HCT116 (cell line): ENCODE data around the gene RTN4. TPM values are rescaled to one million over a fixed set of nuclear protein-coding genes. Genes with fewer than 3 reads are reported as not detected.

Experiments
- ATAC-seq: fragments of 200-7000 bp; cut with Tn5 transposase; 2 replicates; pipeline ENCODE4 v1.9.1; 2020; ENCODE audit warnings: mild to moderate bottlenecking, moderate library complexity
- BruUV-seq: library from RNA; stranded (reverse); fragments of 400-500 nt; replicated peaks from 2 replicates; lab custom pipeline; 2021; lab: Mats Ljungman, UMichigan
- CTCF ChIA-PET: fragments of 300-600 bp; sonication (Branson Sonifier 250); formaldehyde crosslinking; loops from one replicate; lab custom pipeline; 2021; ENCODE audit warnings: antibody characterized with exemption; lab: Charles Lee
- POLR2A ChIA-PET: fragments of 300-600, 350-600 bp; sonication (Branson Sonifier 250); formaldehyde crosslinking; loops from one replicate; lab custom pipeline; 2021; ENCODE audit warnings: antibody characterized with exemption; lab: Charles Lee
- RAD21 ChIA-PET, 2 experiments: fragments of 300-600 bp; sonication (Branson Sonifier 250); formaldehyde crosslinking; loops; one replicate each; lab custom pipeline; 2023; ENCODE audit warnings: low total read pairs in 2 of 2; ENCODE audit not compliant: uncharacterized antibody in 2 of 2, unreplicated experiment in 2 of 2, low non-redundant PET in 1 of 2; lab: Charles Lee
- DNase-seq: peaks from one replicate; pipeline ENCODE4 v3.0.0-alpha.2; 2010; ENCODE audit warnings: low read depth, low spot score
- H2AFZ ChIP-seq: fragments of 200-600 bp; shearing (Covaris generic), sonication (generic); 2 replicates; pipeline ENCODE4 v1.6.1; 2017; ENCODE audit warnings: low read depth, mixed run types, mixed read lengths, antibody characterized with exemption, low read length; ENCODE audit not compliant: poor library complexity, severe bottlenecking
- H3K27ac ChIP-seq: 2 replicates; pipeline ENCODE4 v1.5.1; 2012; ENCODE audit warnings: low read depth, low read length
- H3K27me3 ChIP-seq: fragments of 200-600 bp; sonication (generic); 2 replicates; pipeline ENCODE4 v1.6.1; 2016; ENCODE audit warnings: mixed run types, low read length, mixed read lengths; ENCODE audit not compliant: insufficient read depth
- H3K36me3 ChIP-seq, 2 experiments: fragments of 200-500 bp in 1 of 2; fragments of 200-600 bp in 1 of 2; sonication (Bioruptor generic) in 1 of 2; sonication (generic) in 1 of 2; 2 replicates each; pipeline versions ENCODE4 v1.5.1 to v1.6.1; 2014 to 2016; ENCODE audit warnings: low read length in 2 of 2, inconsistent platforms in 1 of 2, mixed read lengths in 1 of 2, mixed run types in 1 of 2; ENCODE audit not compliant: insufficient read depth in 2 of 2, control insufficient read depth in 1 of 2
- H3K4me1 ChIP-seq, 2 experiments: fragments of 200-600 bp in 1 of 2; sonication (generic) in 1 of 2; 2 replicates each; pipeline versions ENCODE4 v1.5.1 to v1.6.1; 2012 to 2017; ENCODE audit warnings: low read length in 2 of 2, inconsistent platforms in 1 of 2, mild to moderate bottlenecking in 1 of 2, mixed read lengths in 1 of 2, mixed run types in 1 of 2, moderate library complexity in 1 of 2; ENCODE audit not compliant: insufficient read depth in 2 of 2, control insufficient read depth in 1 of 2
- H3K4me2 ChIP-seq: fragments of 200-600 bp; sonication (generic); 2 replicates; pipeline ENCODE4 v1.6.1; 2017; ENCODE audit warnings: mixed run types, low read length, mixed read lengths
- H3K4me3 ChIP-seq, 2 experiments: fragments of 200-600 bp in 1 of 2; sonication (generic) in 1 of 2; replicated peaks in 1 of 2; 2 replicates each; pipeline ENCODE4 v1.5.1; 2011 to 2016; ENCODE audit warnings: low read length in 2 of 2, control low read depth in 1 of 2, low read depth in 1 of 2, mild to moderate bottlenecking in 1 of 2, mixed read lengths in 1 of 2, mixed run types in 1 of 2
- H3K79me2 ChIP-seq: fragments of 200-600 bp; sonication (generic); 2 replicates; pipeline ENCODE4 v1.6.1; 2017; ENCODE audit warnings: mild to moderate bottlenecking, mixed run types, low read length, moderate library complexity, mixed read lengths; ENCODE audit not compliant: insufficient read depth
- H3K9ac ChIP-seq: fragments of 200-600 bp; sonication (generic); 2 replicates; pipeline ENCODE4 v1.6.1; 2016; ENCODE audit warnings: low read length, mixed read lengths
- H3K9me2 ChIP-seq: fragments of 200-600 bp; sonication (generic), shearing (Covaris generic); 2 replicates; pipeline ENCODE4 v1.6.1; 2017; ENCODE audit warnings: mixed run types, mild to moderate bottlenecking, moderate library complexity; ENCODE audit not compliant: insufficient read depth
- H3K9me3 ChIP-seq, 2 experiments: fragments of 200-500 bp in 1 of 2; fragments of 200-600 bp in 1 of 2; sonication (Bioruptor generic) in 1 of 2; sonication (generic) in 1 of 2; 2 replicates each; pipeline ENCODE4 v1.6.1; 2014 to 2017; ENCODE audit warnings: low read length in 2 of 2, mixed read lengths in 2 of 2, inconsistent platforms in 1 of 2, low read depth in 1 of 2, mild to moderate bottlenecking in 1 of 2, mixed run types in 1 of 2, moderate library complexity in 1 of 2; ENCODE audit not compliant: control insufficient read depth in 1 of 2, insufficient read depth in 1 of 2
- H4K20me1 ChIP-seq: fragments of 200-600 bp; sonication (generic), shearing (Covaris generic); 2 replicates; pipeline ENCODE4 v1.6.1; 2017; ENCODE audit warnings: mixed run types, mild to moderate bottlenecking, moderate library complexity; ENCODE audit not compliant: insufficient read depth
- CBX3 ChIP-seq: IDR thresholded peaks from 2 replicates; pipeline ENCODE4 v1.6.1; 2012; ENCODE audit warnings: low read depth
- EGR1 ChIP-seq: IDR thresholded peaks from 2 replicates; pipeline ENCODE4 v1.6.1; 2012; ENCODE audit warnings: low read depth
- EZH2 ChIP-seq: fragments of 200-600 bp; sonication (generic); IDR thresholded peaks from 2 replicates; pipeline ENCODE4 v1.6.1; 2017; ENCODE audit warnings: antibody characterized with exemption, mixed run types
- EZH2phosphoT487 ChIP-seq: fragments of 200-600 bp; IDR thresholded peaks from 2 replicates; pipeline ENCODE4 v1.6.1; 2018; ENCODE audit warnings: antibody characterized with exemption, borderline replicate concordance
- FOSL1 ChIP-seq: IDR thresholded peaks from 2 replicates; pipeline ENCODE4 v1.6.1; 2012; ENCODE audit warnings: low read depth
- JUND ChIP-seq: IDR thresholded peaks from 2 replicates; pipeline ENCODE4 v1.6.1; 2012
- POLR2A ChIP-seq: IDR thresholded peaks from 2 replicates; pipeline ENCODE4 v1.7.0; 2011; ENCODE audit warnings: borderline replicate concordance; ENCODE audit not compliant: insufficient read depth, insufficient read length; ENCODE audit errors: extremely low read depth
- RAD21 ChIP-seq: IDR thresholded peaks from 2 replicates; pipeline ENCODE4 v1.6.1; 2012; ENCODE audit warnings: low read depth, mild to moderate bottlenecking
- SIN3A ChIP-seq: IDR thresholded peaks from 2 replicates; pipeline ENCODE4 v1.6.1; 2012; ENCODE audit warnings: low read depth
- SP1 ChIP-seq: IDR thresholded peaks from 2 replicates; pipeline ENCODE4 v1.6.1; 2012; ENCODE audit warnings: low read depth
- SRF ChIP-seq: IDR thresholded peaks from 2 replicates; pipeline ENCODE4 v1.6.1; 2012; ENCODE audit warnings: low read depth
- TCF7L2 ChIP-seq: IDR thresholded peaks from 2 replicates; pipeline ENCODE4 v1.7.0; 2011; ENCODE audit warnings: borderline replicate concordance, inconsistent platforms; ENCODE audit not compliant: insufficient read depth, insufficient read length; ENCODE audit errors: extremely low read depth
- YY1 ChIP-seq: IDR thresholded peaks from 2 replicates; pipeline ENCODE4 v1.6.1; 2011; ENCODE audit warnings: low read length, low read depth, moderate library complexity, mild to moderate bottlenecking; ENCODE audit not compliant: insufficient replicate concordance; ENCODE audit errors: extremely low read depth
- ZFX ChIP-seq: fragments of 450-650 bp; IDR thresholded peaks from 2 replicates; pipeline ENCODE4 v1.6.1; 2017
- ZNF274 ChIP-seq: fragments of 200-500 bp; sonication (Bioruptor generic); IDR thresholded peaks from 2 replicates; pipeline ENCODE4 v1.6.1; 2014; ENCODE audit warnings: mild to moderate bottlenecking, low read depth, low read length, inconsistent platforms
- intact Hi-C: fragments of 100-400 bp; cut with micrococcal nuclease; formaldehyde crosslinking; loops from 2 replicates; pipeline ENCODE4 v1.10.0; 2022
- total RNA-seq: library from RNA; stranded (reverse); gene quantifications from one replicate; pipeline ENCODE4 v1.2.1, GENCODE V29; 2021; ENCODE audit not compliant: unreplicated experiment
- TF ChIP-seq, protein P1 (sequence below): IDR thresholded peaks from 2 replicates; pipeline ENCODE4 v1.6.1; 2012; ENCODE audit warnings: low read depth
- TF ChIP-seq, protein P2 (sequence below), 3 experiments: fragments of 200-600 bp in 1 of 3; sonication (generic) in 1 of 3; IDR thresholded peaks in 2 of 3; conservative IDR thresholded peaks in 1 of 3; 2 replicates each; pipeline ENCODE4 v1.5.1; 2012 to 2017; ENCODE audit warnings: low read depth in 2 of 3, low read length in 2 of 3, antibody characterized with exemption in 1 of 3, borderline replicate concordance in 1 of 3, control low read depth in 1 of 3, mild to moderate bottlenecking in 1 of 3, mixed read lengths in 1 of 3, mixed run types in 1 of 3, moderate library complexity in 1 of 3; ENCODE audit not compliant: insufficient read depth in 1 of 3
- TF ChIP-seq, protein P3 (sequence below): IDR thresholded peaks from 2 replicates; pipeline ENCODE4 v1.6.1; 2012
- TF ChIP-seq, protein P4 (sequence below): IDR thresholded peaks from 2 replicates; pipeline ENCODE4 v1.6.1; 2011; ENCODE audit warnings: mild to moderate bottlenecking, low read length, moderate library complexity; ENCODE audit not compliant: insufficient replicate concordance; ENCODE audit errors: extremely low read depth
- TF ChIP-seq, protein P5 (sequence below): IDR thresholded peaks from 2 replicates; pipeline ENCODE4 v1.6.1; 2012

RTN4 gene
- total RNA-seq, 1 experiment from 2014 or later = 221 TPM

DNA sequence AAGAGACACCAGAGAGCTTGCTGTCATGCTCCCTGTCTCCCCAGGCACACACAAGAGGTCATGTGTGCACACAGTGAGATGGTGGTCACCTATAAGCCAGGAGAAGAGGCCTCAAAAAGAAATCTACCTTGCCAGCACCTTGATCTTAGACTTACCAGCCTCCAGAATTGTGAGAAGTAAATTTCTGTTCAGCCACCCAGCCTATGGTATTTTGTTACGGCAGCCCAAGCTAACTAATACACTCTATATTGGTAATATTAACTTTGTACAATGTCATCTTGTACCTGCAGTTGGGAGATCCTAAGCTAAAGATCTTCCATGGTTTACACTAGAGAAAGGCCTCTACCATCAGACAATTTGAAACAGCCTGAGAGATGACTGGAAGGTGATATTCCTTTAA lies 21.2 kb downstream of the RTN4 start:
- Histone ChIP-seq H3K36me3 (peaks cover 0 to 3% of the 10 kb centered on the region in 2 experiments; a peak in 1 of 4 replicates), H3K9me3 (no peaks in the 10 kb centered on the region), H3K79me2 (peaks cover 100% of the 10 kb centered on the region), H3K27ac (no peak overlapping the region), H3K4me2 (no peak overlapping the region), H2AFZ (no peak overlapping the region)
- BruUV-seq = no TSS peak
- intact Hi-C loops = no loop called here
- ATAC-seq = no peak
- ChIA-PET RAD21 (no interaction called here), CTCF (no interaction called here)
- TF ChIP-seq SP1 = no peak
- no peak for TF ChIP-seq TCF7L2
- TF ChIP-seq, protein P1, sequence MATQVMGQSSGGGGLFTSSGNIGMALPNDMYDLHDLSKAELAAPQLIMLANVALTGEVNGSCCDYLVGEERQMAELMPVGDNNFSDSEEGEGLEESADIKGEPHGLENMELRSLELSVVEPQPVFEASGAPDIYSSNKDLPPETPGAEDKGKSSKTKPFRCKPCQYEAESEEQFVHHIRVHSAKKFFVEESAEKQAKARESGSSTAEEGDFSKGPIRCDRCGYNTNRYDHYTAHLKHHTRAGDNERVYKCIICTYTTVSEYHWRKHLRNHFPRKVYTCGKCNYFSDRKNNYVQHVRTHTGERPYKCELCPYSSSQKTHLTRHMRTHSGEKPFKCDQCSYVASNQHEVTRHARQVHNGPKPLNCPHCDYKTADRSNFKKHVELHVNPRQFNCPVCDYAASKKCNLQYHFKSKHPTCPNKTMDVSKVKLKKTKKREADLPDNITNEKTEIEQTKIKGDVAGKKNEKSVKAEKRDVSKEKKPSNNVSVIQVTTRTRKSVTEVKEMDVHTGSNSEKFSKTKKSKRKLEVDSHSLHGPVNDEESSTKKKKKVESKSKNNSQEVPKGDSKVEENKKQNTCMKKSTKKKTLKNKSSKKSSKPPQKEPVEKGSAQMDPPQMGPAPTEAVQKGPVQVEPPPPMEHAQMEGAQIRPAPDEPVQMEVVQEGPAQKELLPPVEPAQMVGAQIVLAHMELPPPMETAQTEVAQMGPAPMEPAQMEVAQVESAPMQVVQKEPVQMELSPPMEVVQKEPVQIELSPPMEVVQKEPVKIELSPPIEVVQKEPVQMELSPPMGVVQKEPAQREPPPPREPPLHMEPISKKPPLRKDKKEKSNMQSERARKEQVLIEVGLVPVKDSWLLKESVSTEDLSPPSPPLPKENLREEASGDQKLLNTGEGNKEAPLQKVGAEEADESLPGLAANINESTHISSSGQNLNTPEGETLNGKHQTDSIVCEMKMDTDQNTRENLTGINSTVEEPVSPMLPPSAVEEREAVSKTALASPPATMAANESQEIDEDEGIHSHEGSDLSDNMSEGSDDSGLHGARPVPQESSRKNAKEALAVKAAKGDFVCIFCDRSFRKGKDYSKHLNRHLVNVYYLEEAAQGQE = no peak
- no peak for TF ChIP-seq RAD21
- no peak for TF ChIP-seq YY1
- no peak for TF ChIP-seq SIN3A
- TF ChIP-seq, protein P2, sequence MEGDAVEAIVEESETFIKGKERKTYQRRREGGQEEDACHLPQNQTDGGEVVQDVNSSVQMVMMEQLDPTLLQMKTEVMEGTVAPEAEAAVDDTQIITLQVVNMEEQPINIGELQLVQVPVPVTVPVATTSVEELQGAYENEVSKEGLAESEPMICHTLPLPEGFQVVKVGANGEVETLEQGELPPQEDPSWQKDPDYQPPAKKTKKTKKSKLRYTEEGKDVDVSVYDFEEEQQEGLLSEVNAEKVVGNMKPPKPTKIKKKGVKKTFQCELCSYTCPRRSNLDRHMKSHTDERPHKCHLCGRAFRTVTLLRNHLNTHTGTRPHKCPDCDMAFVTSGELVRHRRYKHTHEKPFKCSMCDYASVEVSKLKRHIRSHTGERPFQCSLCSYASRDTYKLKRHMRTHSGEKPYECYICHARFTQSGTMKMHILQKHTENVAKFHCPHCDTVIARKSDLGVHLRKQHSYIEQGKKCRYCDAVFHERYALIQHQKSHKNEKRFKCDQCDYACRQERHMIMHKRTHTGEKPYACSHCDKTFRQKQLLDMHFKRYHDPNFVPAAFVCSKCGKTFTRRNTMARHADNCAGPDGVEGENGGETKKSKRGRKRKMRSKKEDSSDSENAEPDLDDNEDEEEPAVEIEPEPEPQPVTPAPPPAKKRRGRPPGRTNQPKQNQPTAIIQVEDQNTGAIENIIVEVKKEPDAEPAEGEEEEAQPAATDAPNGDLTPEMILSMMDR (IDR thresholded peaks at IDR 0.05 in 2 of 3, conservative IDR thresholded peaks at IDR 0.05 in 1 of 3; ENCODE audit: borderline replicate concordance in 1 of 3, insufficient read depth in 1 of 3, low read depth in 2 of 3, low read length in 2 of 3) = no peak
- no peak for TF ChIP-seq EGR1
- no peak for TF ChIP-seq EZH2
- no peak for TF ChIP-seq JUND
- TF ChIP-seq FOSL1 = no peak
- TF ChIP-seq, protein P3, sequence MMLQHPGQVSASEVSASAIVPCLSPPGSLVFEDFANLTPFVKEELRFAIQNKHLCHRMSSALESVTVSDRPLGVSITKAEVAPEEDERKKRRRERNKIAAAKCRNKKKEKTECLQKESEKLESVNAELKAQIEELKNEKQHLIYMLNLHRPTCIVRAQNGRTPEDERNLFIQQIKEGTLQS = no peak
- no peak for TF ChIP-seq ZFX
- TF ChIP-seq SRF = no peak
- no peak for TF ChIP-seq POLR2A
- TF ChIP-seq, protein P4, sequence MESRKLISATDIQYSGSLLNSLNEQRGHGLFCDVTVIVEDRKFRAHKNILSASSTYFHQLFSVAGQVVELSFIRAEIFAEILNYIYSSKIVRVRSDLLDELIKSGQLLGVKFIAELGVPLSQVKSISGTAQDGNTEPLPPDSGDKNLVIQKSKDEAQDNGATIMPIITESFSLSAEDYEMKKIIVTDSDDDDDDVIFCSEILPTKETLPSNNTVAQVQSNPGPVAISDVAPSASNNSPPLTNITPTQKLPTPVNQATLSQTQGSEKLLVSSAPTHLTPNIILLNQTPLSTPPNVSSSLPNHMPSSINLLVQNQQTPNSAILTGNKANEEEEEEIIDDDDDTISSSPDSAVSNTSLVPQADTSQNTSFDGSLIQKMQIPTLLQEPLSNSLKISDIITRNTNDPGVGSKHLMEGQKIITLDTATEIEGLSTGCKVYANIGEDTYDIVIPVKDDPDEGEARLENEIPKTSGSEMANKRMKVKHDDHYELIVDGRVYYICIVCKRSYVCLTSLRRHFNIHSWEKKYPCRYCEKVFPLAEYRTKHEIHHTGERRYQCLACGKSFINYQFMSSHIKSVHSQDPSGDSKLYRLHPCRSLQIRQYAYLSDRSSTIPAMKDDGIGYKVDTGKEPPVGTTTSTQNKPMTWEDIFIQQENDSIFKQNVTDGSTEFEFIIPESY = no peak
- no peak for TF ChIP-seq EZH2phosphoT487
- TF ChIP-seq, protein P5, sequence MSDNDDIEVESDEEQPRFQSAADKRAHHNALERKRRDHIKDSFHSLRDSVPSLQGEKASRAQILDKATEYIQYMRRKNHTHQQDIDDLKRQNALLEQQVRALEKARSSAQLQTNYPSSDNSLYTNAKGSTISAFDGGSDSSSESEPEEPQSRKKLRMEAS = no peak
- no peak for TF ChIP-seq ZNF274
- TF ChIP-seq CBX3 = no peak
- TF ChIP-seq, all 23 proteins: peak for 0
- peaks cover 0 to 4% of the 10 kb centered on the region in 2 experiments; a peak in 1 of 4 replicates for H3K4me1 ChIP-seq
- H3K9me2 ChIP-seq = no peaks in the 10 kb centered on the region
- no peak overlapping the region for H3K4me3 ChIP-seq
- no peak overlapping the region for H3K9ac ChIP-seq
- no peaks in the 10 kb centered on the region for H3K27me3 ChIP-seq
- peaks cover 46% of the 10 kb centered on the region for H4K20me1 ChIP-seq
- DNase-seq = no peak
- POLR2A ChIA-PET = interaction anchor here (0.8 kb wide), 1 partner anchor 21 kb away, joined by 3 read pairs; the partner anchor contains the start of gene RTN4
